GM19395 (cell line): ENCODE measurements around the gene HBZ.
"Not testable (repeated sequence)": the region's sequence is repeated elsewhere in the genome, so short reads cannot be mapped to it uniquely, and the experiment has no call there.

Experiments used
- ATAC-seq: cut with Tn5 transposase; IDR thresholded peaks from one replicate; pipeline ENCODE4 v1.9.1; 2021; ENCODE audit warnings: mild to moderate bottlenecking, moderate library complexity; ENCODE audit not compliant: unreplicated experiment

HBZ gene

GRCh38 chr16:132120-132519, 20.3 kb upstream of the HBZ start:
- no peak for ATAC-seq

- ATAC-seq: no peak
These were observed 18.7 kb upstream of the HBZ start for GRCh38 chr16:133716-134115.

- no peak for ATAC-seq
These were observed 14.4 kb upstream of the HBZ start for GRCh38 chr16:138049-138417.

DNA sequence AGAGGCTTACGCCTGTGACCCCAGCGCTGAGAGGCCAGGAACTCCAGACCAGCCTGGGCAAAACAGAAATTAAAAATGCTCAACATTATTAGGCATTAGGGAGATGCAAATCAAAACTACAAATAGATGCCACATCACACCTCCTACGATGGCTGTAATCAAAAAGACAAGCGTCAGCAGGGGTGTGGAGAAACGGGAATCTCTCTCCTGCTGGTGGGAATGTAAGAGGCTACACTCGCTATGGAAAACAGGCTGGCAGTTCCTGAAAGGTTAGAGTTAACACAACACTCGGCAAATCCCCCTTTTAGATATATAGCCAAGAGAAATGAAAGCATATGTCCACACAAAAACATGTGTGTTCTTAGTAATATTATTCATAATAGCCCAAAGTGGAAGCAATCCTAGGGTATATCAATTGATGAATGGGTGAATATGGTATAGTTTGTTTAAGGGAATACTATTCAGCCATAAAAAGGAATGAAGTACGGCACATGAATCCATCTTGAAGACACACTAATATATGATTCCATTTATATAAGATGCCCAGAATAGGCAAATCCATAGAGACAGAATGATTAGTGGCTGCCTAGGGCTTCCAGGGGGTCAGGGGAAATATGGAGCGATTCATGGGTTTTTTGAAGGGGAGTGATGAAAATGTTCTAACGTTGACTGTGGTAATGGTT, 12.1 kb upstream of the HBZ start:
- no peak for ATAC-seq

GRCh38 chr16:142405-142967, 10.0 kb upstream of the HBZ start:
- no peak for ATAC-seq

DNA sequence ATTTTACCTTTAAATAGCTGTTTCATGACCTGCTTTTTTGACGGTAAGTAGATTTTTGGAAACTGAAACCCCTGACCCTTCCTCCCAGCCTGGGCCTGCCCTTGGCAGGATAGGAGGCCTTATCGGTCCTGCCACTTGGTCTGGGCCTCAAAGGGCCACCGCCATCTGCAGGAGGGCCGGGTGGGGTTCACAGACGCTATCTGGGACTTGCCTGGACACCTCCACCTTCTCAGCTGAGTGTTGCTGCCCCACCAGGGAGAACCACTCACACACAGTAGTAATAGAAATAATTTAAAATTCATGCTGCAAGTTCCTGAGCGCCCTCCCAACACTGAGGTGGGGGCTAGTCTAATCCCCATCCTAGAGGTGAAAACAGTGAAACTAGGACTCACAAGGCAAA, 9.4 kb upstream of the HBZ start:
- ATAC-seq: no peak

- no peak for ATAC-seq
These were observed 9.0 kb upstream of the HBZ start for GRCh38 chr16:143456-143855.

- no peak for ATAC-seq
These were observed 7.6 kb upstream of the HBZ start for GRCh38 chr16:144797-145252.

- ATAC-seq: no peak
These were observed 5.8 kb upstream of the HBZ start for GRCh38 chr16:146646-147045.

DNA sequence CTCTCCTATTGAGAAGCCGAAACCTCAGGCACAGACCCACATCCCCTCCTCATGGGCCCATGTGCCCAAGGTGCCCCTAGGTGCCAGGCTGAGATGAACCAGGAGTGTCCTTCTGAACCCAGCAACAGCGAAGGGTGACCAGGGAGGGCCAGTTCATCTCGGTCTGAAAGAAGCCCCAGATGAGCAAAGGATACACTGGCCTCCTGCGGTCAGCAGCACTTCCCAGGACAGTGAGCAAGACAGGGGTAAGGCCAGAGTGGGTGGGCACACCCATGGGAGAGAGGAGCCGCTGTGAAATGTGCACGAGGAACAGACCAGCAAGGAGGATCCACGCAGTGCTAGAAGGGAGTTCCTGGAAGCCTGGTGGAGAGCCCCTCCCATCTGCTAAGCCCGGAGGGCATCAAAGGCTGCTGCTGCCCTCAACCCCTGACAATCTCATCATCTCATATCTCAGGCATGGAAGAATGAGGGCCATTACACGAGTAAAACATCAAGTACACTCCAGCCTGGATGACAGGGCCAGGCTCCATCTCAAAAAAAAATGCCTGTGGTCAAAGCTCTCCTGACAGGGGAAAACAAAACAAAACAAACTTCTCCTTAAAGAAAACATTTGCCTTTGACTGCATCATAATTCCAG, 3.3 kb upstream of the HBZ start:
- no peak for ATAC-seq

GRCh38 chr16:153129-153521, 681 bp downstream of the HBZ start:
- not testable (repeated sequence) for ATAC-seq

GRCh38 chr16:153550-154216, 1.2 kb downstream of the HBZ start:
- not testable (repeated sequence) for ATAC-seq

GRCh38 chr16:154217-155030, 2.0 kb downstream of the HBZ start:
- ATAC-seq: no peak

DNA sequence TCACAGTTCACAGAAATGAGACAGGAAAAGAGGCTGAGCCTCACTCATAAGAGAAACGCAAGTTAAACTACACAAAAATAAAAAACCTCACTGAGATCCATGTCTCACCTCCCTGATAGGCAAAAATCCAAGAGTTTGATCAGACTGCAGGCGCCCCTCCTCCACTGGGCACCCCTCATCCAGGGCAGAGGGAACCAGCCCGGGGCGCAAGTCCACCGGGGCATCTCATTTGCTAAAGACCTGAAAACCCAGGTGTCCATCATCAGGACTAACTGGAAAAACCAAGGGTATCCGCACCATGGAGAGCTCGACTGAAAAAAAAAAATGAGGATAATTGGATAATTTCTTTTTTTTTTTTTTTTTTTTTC, 2.6 kb downstream of the HBZ start:
- no peak for ATAC-seq

GRCh38 chr16:159136-159849, 6.8 kb downstream of the HBZ start:
- ATAC-seq: no peak

DNA sequence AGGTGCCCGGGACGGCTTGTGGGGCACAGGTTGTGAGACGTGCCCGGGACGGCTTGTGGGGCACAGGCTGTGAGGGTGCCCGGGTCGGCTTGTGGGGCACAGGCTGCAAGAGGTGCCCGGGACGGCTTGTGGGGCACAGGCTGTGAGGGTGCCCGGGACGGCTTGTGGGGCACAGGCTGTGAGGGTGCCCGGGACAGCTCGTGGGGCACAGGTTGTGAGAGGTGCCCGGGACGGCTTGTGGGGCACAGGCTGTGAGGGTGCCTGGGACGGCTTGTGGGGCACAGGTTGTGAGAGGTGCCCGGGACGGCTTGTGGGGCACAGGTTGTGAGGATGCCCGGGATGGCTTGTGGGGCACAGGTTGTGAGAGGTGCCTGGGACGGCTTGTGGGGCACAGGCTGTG, 7.8 kb downstream of the HBZ start:
- not testable (repeated sequence) for ATAC-seq

- no peak for ATAC-seq
These were observed 8.3 kb downstream of the HBZ start for GRCh38 chr16:160691-161190.

DNA sequence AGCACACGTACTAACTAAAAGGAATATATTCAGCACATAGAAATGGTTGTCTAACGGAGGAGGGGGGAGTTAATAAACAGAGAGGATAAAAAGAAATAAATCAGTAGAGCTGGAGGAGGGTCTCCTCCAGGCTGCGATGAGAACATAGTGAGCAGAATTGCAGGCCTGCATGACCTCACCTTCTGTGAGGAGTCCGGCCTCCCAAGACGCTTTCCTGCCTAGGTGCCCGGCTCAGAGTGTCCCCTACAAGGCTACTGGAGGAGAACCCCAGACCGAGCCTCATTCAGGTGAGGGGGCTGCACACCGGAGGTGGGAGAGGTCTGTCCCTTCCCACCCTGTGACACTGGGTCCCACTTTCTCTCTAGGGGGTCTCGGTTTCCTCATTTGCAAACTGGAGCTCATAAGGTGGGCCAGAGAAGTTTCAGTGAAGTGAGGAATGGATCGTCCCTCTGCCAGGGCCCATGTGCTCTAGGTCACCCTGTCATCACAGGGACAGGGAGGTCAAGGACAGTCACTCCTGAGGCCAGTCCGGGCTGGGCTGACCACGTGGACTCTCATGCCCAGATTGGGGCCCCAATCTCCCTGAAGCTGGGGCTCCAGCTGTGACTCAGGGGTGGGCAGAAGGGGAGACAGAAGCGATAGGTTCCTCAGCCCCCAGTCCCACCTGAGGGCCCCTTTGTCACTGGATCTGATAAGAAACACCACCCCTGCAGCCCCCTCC, 10.0 kb downstream of the HBZ start:
- no peak for ATAC-seq

- ATAC-seq: not testable (repeated sequence)
These were observed 10.7 kb downstream of the HBZ start for GRCh38 chr16:163139-163538.

DNA sequence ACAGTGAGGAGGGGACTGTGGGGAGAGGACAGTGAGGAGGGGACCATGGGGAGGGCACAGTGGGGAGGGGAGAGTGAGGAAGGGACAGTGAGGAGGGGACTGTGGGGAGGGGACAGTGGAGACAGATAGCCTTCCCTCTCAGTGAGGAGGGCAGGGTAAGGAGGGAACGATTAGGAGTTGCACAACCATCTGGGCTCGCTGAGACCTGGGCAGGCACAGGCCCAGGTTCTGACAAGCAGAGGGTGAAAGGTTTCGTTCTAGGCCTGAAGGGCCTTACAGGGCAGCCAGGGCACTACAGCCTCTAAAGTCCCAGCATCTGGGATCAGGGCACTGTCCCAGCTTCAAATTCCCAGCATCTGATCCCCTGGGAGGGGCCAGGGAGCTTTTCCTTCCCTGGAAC, 11.3 kb downstream of the HBZ start:
- ATAC-seq: not testable (repeated sequence)
